T-helper 2 cell treated with Interferon-gamma antibody and Interleukin-4, amounts not matched to agents 5 μg/mL and 100 μg/mL, for 36 hours (primary cell): ENCODE data around the gene CREB3L2.

Experiments
- DNase-seq: peaks from one replicate; pipeline ENCODE4 v3.0.0; 2021; ENCODE audit warnings: low spot score
- H3K27ac Mint-ChIP-seq: one replicate; pipeline ENCODE4 v1.8.0; 2021; ENCODE audit warnings: mild to moderate bottlenecking, mixed read lengths
- H3K27me3 Mint-ChIP-seq: one replicate; pipeline ENCODE4 v1.8.0; 2021; ENCODE audit warnings: low read depth, mixed read lengths
- H3K36me3 Mint-ChIP-seq: one replicate; pipeline ENCODE4 v1.8.0; 2021; ENCODE audit warnings: low read depth, mixed read lengths
- H3K4me1 Mint-ChIP-seq: one replicate; pipeline ENCODE4 v1.8.0; 2021; ENCODE audit warnings: low read depth, mixed read lengths
- H3K4me3 Mint-ChIP-seq: one replicate; pipeline ENCODE4 v1.8.0; 2022; ENCODE audit warnings: mild to moderate bottlenecking, moderate library complexity, mixed read lengths
- H3K9me3 Mint-ChIP-seq: one replicate; pipeline ENCODE4 v1.8.0; 2021; ENCODE audit warnings: mixed read lengths

CREB3L2 gene

GRCh38 chr7:137953043-137953664 is 48.7 kb downstream of the CREB3L2 start:
- Mint-ChIP-seq H3K27ac (no peak overlapping the region), H3K9me3 (no peaks in the 10 kb centered on the region), H3K36me3 (peaks cover 8% of the 10 kb centered on the region), H3K4me1 (peaks cover 12% of the 10 kb centered on the region), H3K27me3 (no peaks in the 10 kb centered on the region), H3K4me3 (no peak overlapping the region)
- no peak for DNase-seq

GRCh38 chr7:137952426-137952805 is 49.5 kb downstream of the CREB3L2 start:
- Mint-ChIP-seq H3K4me3 (no peak overlapping the region), H3K4me1 (peaks cover 12% of the 10 kb centered on the region), H3K27ac (no peak overlapping the region), H3K9me3 (no peaks in the 10 kb centered on the region), H3K27me3 (no peaks in the 10 kb centered on the region), H3K36me3 (peaks cover 8% of the 10 kb centered on the region)
- DNase-seq = no peak

- DNase-seq = no peak
- Mint-ChIP-seq H3K27me3 (no peaks in the 10 kb centered on the region), H3K36me3 (peaks cover 3% of the 10 kb centered on the region), H3K9me3 (no peaks in the 10 kb centered on the region), H3K27ac (no peak overlapping the region), H3K4me1 (peaks cover 15% of the 10 kb centered on the region), H3K4me3 (no peak overlapping the region)
These were observed 50.0 kb downstream of the CREB3L2 start for GRCh38 chr7:137951700-137952425.

GRCh38 chr7:137950967-137951366 is 50.9 kb downstream of the CREB3L2 start:
- peaks cover 3% of the 10 kb centered on the region for H3K36me3 Mint-ChIP-seq
- no peak overlapping the region for H3K27ac Mint-ChIP-seq

GRCh38 chr7:137950263-137950621 is 51.6 kb downstream of the CREB3L2 start:
- no peak for DNase-seq
- Mint-ChIP-seq H3K27ac (no peak overlapping the region), H3K36me3 (peaks cover 3% of the 10 kb centered on the region), H3K4me1 (peaks cover 18% of the 10 kb centered on the region), H3K4me3 (no peak overlapping the region), H3K9me3 (no peaks in the 10 kb centered on the region), H3K27me3 (no peaks in the 10 kb centered on the region)

More at GRCh38 chr7:137950967-137951366, 50.9 kb downstream of the CREB3L2 start:
- Mint-ChIP-seq H3K4me1 (peaks cover 16% of the 10 kb centered on the region), H3K27me3 (no peaks in the 10 kb centered on the region), H3K9me3 (no peaks in the 10 kb centered on the region), H3K4me3 (no peak overlapping the region)
- DNase-seq = no peak

GRCh38 chr7:137949416-137950262 is 52.2 kb downstream of the CREB3L2 start:
- DNase-seq = no peak
- no peak overlapping the region for H3K27ac Mint-ChIP-seq
- H3K36me3 Mint-ChIP-seq = peaks cover 3% of the 10 kb centered on the region
- H3K9me3 Mint-ChIP-seq = no peaks in the 10 kb centered on the region
- H3K27me3 Mint-ChIP-seq = no peaks in the 10 kb centered on the region
- peaks cover 18% of the 10 kb centered on the region for H3K4me1 Mint-ChIP-seq
- no peak overlapping the region for H3K4me3 Mint-ChIP-seq

- Mint-ChIP-seq H3K9me3 (no peaks in the 10 kb centered on the region), H3K27me3 (no peaks in the 10 kb centered on the region), H3K27ac (no peak overlapping the region), H3K36me3 (peaks cover 3% of the 10 kb centered on the region), H3K4me1 (peaks cover 22% of the 10 kb centered on the region), H3K4me3 (no peak overlapping the region)
- DNase-seq = no peak
These were observed 53.0 kb downstream of the CREB3L2 start for GRCh38 chr7:137948845-137949330.

GRCh38 chr7:137948083-137948844 is 53.6 kb downstream of the CREB3L2 start:
- Mint-ChIP-seq H3K9me3 (no peaks in the 10 kb centered on the region), H3K4me1 (peaks cover 22% of the 10 kb centered on the region), H3K27ac (no peak overlapping the region), H3K4me3 (no peak overlapping the region), H3K36me3 (peaks cover 3% of the 10 kb centered on the region), H3K27me3 (no peaks in the 10 kb centered on the region)
- no peak for DNase-seq

- DNase-seq = no peak
- no peaks in the 10 kb centered on the region for H3K27me3 Mint-ChIP-seq
- H3K36me3 Mint-ChIP-seq = peaks cover 2% of the 10 kb centered on the region
- no peaks in the 10 kb centered on the region for H3K9me3 Mint-ChIP-seq
- H3K27ac Mint-ChIP-seq = no peak overlapping the region
- no peak overlapping the region for H3K4me3 Mint-ChIP-seq
- peaks cover 25% of the 10 kb centered on the region for H3K4me1 Mint-ChIP-seq
These were observed 54.8 kb downstream of the CREB3L2 start for GRCh38 chr7:137947046-137947445.

GRCh38 chr7:137946011-137946410 is 55.9 kb downstream of the CREB3L2 start:
- no peaks in the 10 kb centered on the region for H3K9me3 Mint-ChIP-seq
- H3K27me3 Mint-ChIP-seq = no peaks in the 10 kb centered on the region
- no peak overlapping the region for H3K27ac Mint-ChIP-seq
- H3K4me3 Mint-ChIP-seq = no peak overlapping the region
- peaks cover 25% of the 10 kb centered on the region for H3K4me1 Mint-ChIP-seq
- no peak for DNase-seq
- H3K36me3 Mint-ChIP-seq = peaks cover 3% of the 10 kb centered on the region

GRCh38 chr7:137944168-137944567 is 57.7 kb downstream of the CREB3L2 start:
- H3K36me3 Mint-ChIP-seq = peaks cover 2% of the 10 kb centered on the region
- DNase-seq = no peak
- no peaks in the 10 kb centered on the region for H3K9me3 Mint-ChIP-seq
- H3K4me1 Mint-ChIP-seq = peaks cover 16% of the 10 kb centered on the region
- no peak overlapping the region for H3K27ac Mint-ChIP-seq
- no peak overlapping the region for H3K4me3 Mint-ChIP-seq
- no peaks in the 10 kb centered on the region for H3K27me3 Mint-ChIP-seq

- Mint-ChIP-seq H3K36me3 (peaks cover 2% of the 10 kb centered on the region), H3K4me1 (peaks cover 16% of the 10 kb centered on the region), H3K9me3 (no peaks in the 10 kb centered on the region), H3K27me3 (no peaks in the 10 kb centered on the region), H3K4me3 (no peak overlapping the region), H3K27ac (no peak overlapping the region)
- no peak for DNase-seq
These were observed 58.7 kb downstream of the CREB3L2 start for GRCh38 chr7:137943132-137943551.

GRCh38 chr7:137942484-137943115 is 59.3 kb downstream of the CREB3L2 start:
- H3K36me3 Mint-ChIP-seq = peaks cover 2% of the 10 kb centered on the region
- H3K4me3 Mint-ChIP-seq = no peak overlapping the region
- peaks cover 16% of the 10 kb centered on the region for H3K4me1 Mint-ChIP-seq
- H3K27me3 Mint-ChIP-seq = no peaks in the 10 kb centered on the region
- H3K27ac Mint-ChIP-seq = no peak overlapping the region
- no peak for DNase-seq
- no peaks in the 10 kb centered on the region for H3K9me3 Mint-ChIP-seq
